DMS153 treated with DMSO at 0.1 percent for 48 hours (cell line): ENCODE results near the gene BPIFB3.

Experiments used
- DNase-seq: peaks from one replicate; lab custom pipeline; 2025; ENCODE audit not compliant: unreplicated experiment; lab: John Stamatoyannopoulos, UW

The BPIFB3 gene

DNA sequence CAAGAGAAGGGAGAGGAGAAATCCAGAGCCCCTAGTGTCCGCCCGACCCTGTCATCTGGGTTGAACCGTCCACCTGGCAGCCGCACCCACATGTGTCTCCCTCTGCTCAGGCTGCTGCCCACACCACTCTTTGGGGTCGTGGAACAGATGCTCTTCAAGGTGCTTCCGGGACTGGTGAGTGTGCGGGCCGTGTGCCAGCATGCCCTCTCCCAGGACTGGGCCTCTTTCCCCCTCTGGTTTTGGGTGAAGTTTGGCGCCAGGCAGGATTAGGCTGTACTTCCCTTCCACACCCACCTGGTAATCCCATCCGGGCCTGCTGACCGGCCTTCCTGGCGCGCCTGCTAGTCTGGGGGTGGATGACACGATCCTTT lies 7.9 kb downstream of the BPIFB3 start:
- DNase-seq = no peak

DNA sequence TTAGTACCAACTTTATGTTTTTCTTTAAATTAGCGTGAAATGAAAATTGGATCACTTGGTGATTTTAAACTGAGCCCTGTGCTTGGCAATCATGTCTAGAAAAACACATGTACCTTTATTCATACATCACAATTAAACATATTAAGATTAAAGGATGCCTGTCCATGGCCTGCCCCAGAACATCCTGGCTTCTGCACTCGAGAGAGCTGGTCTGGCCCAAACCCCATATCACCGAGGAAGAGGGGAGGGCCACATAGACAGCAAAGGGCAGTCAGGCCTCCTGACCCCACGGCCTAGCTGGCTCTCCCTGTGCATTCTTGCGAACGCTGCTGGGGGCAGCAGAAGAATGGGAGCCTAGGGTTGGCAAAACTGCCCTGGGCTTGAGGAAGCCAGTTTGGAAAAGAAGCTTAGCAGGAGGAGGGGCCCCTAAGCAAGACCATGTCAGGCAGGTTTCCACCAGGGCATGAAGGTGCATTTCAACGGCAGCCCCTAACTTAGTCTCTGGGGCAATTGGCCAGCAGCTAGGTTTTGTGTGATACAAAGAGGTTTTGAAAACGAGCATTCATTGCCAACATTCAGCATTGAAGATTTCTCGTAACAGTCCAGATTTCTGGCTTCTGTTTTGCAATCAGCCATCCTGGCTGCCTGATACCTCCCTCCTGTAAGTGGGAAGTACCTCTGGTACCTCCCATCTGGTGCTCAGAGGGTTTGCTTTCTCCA lies 8.6 kb downstream of the BPIFB3 start:
- DNase-seq = no peak

DNA sequence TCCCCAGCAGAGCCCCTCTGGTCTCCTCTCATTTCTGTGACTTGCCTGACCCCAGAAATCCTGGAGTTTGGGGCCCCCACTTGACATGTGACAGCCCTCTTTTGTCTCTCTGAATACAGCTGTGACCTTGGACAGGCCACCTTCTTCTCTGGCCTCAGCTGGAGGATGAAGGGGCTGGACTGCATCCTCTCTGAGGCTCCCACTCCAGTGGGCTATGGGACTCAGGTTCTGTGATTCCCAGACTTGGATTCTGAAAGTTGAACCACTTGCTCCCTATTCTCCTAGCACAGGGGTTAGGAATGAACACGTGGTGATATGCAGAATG lies 9.1 kb downstream of the BPIFB3 start:
- no peak for DNase-seq

DNA sequence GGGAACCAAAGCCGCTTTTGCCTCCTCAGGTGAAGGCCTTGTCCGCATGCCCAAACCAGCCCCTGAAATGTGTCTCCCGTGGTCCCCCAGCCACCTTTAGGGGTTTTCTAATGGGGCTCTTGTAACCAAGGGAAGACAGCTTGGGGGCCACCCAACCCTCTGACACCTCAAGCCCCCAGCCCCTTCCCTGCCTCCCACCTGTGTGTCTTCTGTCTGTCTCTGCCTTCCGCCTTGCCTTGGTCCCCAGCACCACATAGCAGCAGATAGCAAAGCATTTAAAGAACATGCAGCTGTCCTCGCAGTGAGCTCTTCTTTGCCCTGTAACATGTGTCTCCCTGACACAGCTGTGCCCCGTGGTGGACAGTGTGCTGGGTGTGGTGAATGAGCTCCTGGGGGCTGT lies 9.6 kb downstream of the BPIFB3 start:
- no peak for DNase-seq

DNA sequence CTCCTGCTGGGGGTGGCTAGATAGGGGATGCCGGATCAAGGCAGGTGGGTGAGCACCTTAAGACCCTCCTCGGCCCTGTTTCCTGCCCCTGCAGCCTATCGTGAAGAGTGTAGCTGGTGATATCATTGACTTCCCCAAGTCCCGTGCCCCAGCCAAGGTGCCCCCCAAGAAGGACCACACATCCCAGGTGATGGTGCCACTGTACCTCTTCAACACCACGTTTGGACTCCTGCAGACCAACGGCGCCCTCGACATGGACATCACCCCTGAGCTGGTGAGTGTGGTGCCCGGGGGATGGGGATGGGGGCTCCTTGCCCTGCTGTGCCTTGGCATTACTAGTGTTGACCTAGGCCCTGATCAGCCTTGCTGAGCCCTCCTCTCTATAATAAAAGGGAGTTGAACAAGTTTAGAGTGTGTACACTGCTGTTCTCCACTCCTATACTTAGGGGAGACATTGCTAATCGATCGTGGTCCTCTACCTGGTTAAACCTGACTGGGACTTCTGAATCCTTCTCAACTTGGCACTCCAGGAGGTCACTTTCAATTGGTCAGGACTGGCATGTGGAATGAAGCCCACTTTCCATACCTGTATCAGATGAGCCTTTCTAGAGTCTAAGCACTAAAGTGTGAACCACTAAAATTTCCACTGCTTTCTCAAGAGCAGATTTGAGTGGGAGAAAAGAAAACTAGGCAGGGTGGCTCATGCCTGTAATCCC lies 11.0 kb downstream of the BPIFB3 start:
- DNase-seq = no peak

DNA sequence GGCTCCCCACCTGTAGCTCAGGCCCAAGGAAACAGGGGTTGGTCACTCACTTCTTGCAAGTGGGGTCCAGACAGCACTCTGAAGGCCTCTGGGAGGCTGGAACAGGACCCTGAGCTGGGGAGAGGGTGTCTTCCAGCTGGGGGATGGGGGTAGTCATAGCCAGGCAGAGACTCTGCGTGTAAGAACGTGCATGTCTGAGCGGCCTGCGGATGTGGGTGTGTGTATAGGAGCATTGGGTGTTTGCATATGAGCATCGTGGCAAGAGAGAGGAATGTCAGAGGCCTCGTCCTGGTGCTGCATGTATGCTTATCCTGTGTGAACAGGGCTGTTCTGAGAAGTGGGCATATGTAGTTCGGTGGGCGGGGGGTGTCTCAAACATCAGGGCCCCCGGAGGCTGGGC lies 12.1 kb downstream of the BPIFB3 start:
- no peak for DNase-seq

DNA sequence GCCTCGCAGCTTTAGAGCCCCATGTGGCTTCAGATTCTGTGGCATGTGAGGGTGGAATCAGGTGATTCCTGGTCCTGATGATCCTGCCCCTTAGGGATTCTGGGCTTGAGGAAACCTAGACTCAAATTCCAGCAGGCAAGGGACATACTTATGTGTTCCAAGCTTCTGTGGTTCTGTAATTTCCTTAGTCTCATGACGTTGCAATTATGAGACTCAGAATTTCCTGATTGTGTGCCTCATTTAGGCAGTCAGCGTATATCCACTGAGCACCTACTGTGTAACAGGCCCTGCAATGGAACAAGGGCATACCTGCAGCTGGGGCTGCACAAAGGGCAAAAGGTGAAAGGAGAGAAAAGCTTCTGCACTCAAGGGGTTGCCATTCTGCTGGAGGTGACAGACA lies 14.1 kb downstream of the BPIFB3 start:
- DNase-seq = no peak

DNA sequence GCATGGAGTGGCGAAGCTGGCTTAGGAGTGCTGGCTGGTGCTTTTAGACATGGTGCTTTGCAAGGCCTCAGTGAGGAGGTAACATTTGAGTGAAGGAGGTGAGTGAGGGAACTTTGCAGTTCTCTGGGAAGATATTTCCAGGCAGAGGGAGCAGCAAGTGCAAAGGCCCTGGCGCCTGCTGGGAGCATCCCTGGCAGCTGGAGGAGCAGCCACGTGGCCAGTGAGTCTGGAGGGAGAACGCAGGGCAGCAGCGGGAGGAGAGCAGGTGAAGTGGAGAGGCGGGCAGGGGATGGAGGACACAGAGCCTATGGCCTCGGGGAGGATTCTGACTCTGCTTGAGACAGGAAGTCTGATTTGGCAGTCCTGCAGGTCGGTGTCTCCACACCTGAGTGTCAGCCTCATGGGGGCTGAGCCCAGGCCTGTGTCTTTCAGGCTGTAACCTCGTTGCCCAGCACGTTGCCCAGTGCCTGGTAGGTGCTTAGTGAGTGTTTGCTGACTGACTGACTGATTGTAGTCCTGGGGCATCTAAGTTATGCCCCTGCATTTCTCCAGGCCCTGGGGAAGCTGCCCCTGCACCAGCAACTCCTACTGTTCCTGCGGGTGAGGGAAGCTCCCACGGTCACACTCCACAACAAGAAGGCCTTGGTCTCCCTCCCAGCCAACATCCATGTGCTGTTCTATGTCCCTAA lies 14.7 kb downstream of the BPIFB3 start:
- no peak for DNase-seq

DNA sequence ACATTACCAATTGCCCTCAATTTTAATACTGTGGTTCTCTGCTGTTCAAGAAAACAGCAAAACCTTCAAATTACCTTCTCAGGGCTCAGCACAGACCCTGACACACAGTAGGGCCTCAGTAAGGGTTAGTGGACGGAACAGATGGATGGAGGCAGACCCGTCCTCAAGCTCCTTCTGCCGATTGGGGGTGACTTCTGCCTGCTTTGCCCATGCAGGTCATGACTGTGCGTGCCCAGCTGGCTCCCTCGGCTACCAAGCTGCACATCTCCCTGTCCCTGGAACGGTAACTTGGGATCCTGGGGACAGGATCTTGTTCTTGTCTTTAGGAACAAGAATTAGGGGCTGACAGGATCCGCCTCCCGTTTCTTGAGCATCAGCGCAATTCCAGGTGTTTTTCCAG lies 16.0 kb downstream of the BPIFB3 start:
- DNase-seq = no peak

DNA sequence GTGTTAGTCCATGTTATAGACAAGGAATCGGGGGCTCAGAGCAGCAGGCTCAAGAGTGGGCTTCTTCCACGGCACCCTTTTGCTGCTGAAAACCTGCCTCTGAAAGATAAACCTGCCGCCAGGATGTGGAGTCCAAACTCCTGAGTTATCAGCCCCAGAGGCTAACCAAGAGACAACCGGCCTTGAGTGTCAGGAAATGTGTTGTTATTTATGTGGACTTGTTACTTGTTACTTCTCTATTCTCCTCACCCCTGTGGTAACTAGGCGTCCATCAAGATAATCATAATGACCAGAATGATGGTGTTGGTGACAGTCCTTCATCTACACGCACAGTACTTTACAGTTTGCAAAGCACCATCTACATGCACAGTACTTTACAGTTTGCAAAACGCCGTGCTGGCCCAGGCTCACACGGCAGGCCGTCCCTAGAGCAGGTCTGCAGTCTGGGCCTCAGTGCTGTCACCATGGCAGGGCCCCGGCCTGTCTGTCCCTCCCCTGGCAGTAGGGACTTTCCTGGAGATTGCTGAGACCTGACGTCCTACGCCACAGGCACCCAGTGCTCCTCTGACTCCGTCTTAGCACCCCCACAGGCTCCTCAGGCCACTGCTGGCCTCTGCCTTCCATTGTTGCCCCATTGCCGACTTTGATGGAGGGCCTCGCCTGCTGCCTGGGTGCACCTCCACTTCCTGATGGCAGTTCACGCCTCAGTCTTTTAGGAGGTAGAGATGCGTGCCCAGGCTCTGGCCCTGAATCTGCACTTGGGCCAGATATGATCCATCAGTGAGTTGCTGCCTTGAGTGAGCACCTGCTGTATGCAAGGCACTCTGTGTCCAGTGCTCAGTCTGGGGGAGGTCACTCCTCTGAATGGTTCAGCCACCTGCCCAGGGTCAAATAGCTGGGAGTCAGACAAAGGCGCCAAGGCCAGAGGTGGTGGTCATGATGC lies 16.7 kb downstream of the BPIFB3 start:
- no peak for DNase-seq

DNA sequence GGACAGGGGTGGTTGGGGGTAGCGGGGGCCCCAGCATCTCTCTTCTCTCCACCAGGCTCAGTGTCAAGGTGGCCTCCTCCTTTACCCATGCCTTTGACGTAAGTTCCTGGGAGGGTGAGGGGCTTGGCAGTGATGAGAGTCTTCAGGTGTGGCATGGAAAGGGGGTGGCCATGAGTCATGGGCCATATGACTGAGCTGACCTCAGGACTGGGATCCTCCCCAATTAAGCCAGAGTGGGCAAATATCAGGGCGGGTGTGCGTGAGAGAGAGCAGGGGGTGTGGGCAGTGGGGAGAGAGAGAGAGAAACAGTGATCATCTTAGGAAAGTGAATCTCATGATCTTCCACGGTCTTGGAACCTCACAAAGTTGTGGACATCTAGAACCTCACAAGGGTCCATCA lies 17.5 kb downstream of the BPIFB3 start:
- no peak for DNase-seq

DNA sequence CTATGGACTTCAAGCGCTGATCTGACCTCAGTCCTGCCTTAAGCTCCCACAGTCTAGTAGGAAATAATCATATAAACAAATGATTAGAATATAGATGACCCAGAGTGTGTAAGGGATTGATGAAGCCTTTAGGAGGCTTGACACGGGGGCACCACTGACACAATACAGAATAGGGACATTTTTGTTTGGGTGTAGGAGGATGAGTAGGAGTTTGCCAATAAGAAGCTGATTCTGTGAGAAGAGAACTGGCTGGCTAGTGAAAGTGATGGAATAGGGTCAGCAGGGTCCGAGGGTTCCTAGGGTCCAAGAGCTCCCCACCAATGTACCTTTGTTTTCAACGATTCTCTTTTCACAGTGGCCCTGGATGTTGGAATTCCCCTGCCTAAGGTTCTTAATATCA lies 18.7 kb downstream of the BPIFB3 start:
- no peak for DNase-seq

DNA sequence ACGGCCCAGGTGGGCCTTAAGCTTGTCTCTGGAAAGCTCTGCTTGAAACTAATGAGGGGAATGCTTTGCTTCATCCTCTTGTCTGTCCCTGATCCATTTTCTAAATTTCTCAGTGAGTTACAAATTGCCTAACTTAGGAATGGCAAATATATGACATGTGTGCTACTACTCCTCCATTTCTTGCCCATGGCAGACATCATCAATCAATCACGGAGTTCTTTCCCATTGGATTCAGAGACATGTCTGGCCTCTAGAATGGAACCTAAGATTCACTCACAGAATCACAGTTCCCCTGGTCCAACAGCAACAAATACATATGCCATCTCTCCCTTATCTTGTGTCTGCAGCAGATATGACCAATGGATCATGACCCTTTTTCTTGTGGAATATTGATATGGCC lies 19.1 kb downstream of the BPIFB3 start:
- DNase-seq = no peak

DNA sequence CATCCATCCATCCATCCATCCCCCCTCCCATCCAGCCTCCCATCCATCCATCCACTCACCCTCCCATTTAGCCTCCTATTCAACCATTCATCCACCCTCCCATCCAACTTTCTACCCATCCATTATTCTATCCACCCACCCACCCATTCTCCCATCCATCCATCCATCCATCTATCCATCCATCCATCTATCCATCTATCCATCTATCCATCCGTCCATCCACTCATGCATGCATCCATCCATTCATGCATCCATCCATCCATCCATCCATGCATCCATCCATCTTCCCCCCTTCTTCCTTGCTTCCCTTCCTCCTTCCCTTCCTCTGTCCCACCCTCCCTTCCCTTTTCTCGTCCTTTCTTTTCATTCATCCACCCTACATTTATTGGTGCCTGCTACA lies 21.0 kb downstream of the BPIFB3 start:
- no peak for DNase-seq

DNA sequence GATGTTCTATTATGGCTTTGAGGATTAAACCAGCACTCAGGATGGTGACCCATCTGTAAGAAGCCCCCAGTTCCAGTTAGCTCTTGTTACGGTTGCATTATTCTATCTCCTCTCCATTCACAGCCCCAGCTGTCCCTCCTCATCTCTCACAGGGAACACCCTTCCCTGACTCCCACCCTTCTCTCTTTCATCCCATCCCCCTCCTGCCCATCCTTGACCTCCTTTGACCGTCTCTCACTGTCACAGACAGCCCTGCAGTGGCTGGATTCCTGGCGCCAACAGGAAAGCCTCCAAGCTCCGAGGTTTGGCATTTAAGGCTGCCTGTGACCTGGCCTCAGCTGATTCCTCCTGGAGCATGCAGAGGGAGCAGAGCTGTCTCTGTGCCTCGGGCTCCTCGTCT lies 21.6 kb downstream of the BPIFB3 start:
- DNase-seq = no peak

DNA sequence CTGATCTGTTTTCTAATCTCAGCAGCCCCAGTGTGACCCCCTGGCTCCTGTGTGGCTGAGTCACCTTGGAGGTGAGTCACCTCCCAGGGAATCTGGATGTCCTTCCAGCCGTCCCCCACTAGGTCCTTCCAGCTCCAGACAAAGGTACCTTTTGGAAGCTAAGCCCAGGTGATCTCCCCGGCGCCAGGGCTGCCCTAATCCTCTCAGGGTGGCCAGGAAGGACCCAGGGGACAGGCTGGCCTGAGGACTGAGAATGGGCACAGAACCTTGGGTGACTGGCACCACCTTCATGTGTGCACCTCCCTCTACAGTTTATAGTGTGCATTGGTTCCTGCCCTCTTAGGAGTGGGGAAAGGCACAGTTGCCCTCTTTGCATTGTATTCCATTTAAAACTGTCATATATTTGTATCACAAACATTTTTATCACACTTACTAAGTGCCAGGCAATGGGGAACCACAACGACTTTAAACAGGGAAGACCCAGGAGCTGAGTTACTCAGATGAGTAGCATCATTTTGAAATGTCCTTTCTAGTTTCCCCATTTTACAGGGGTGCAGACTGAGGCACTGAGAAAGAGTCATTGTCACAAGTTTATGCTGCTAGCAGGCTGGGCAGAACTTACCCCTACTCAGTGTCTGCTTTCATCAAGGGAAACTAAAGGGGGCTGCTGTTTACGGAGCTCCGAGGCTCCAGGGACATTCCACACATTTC lies 23.1 kb downstream of the BPIFB3 start:
- no peak for DNase-seq

DNA sequence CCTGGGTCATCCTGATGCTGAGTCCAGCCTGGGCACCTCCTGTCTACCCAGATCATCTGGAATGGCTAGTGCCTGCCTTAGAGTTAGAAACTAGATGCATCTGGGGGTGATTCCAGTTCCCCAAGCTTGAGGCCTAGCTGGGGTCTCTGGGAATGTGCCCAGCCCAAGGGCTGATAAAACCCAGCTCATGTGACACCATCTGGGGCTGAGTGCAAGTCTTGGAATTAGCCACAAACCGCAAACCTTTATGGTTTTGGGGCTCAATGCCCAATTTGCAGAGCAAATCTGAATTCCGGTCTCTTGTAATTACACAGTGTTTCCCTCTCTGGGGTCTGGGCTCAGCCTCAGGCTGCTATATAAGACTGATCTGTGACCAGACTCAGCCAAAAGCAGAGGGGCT lies 25.6 kb downstream of the BPIFB3 start, which contains the start of gene BPIFB4:
Gene BPIFB4 (plus strand): TSS at position 385 of the 400 bp plus-strand sequence. CDS start 1,884 bp downstream, outside the sequence.
- DNase-seq = no peak

DNA sequence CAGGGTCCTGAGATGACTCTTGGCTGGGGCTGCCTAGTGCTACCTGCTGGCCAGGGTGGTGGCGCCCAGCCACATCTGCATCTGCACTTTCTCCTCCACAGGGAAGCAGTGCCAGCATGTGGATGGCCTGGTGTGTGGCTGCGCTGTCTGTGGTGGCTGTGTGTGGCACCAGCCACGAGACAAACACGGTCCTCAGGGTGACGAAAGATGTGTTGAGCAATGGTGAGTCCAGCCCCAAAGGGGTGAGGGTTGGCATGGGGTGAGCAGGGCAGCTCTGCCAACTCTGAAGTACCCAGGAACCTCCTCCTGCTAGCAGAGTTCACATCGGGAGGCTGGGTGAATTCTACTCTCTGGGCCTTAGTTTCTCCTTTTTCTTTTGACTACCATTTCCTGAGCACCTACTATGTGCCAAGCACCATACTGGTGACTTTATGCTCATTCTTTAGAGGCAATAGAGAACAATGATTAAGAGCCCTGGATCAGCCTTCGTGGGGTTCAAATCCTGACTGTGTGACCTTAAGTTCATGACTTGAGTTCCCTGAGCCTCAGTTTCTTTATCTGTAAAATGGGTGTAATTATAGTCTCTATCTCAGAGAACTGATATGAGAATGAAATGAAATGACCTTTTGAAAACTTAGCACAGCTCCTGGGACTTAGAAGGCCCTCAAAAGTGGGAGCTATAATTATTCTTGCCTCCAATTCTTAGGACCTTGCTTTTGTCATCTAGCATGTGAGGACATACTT lies 27.9 kb downstream of the BPIFB3 start:
- no peak for DNase-seq

DNA sequence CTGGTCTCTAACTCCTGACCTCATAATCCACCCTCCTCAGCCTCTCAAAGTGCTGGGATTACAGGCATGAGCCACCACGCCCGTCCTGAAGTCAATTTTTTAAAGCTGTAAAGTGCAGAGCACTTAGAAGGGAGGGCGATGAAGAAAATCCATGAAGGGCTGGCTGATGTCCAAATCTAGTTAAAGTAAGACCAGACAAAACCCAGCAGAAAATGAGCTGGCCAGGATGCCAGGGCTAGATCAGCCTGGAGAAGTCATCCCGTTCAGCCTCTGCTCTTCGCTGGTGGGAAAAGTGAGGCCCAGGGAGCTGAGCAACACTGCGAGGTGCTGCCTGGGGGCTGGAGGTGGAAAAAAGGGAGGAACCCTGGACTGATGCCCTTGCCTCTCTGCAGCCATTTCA lies 28.8 kb downstream of the BPIFB3 start:
- DNase-seq = no peak
